Heart left ventricle (tissue), 16 donors: ENCODE measurements around the gene HNRNPL. TPM values are rescaled to one million over a fixed set of nuclear protein-coding genes. Genes with fewer than 3 reads are reported as not detected.
A peak's percentile ranks its signal among the peaks of the same experiment; 100 is the strongest.
"Not testable (repeated sequence)": the region's sequence is repeated elsewhere in the genome, so short reads cannot be mapped to it uniquely, and the experiment has no call there.

Experiments
- ATAC-seq, 4 donors: fragments of 200-7000 bp; cut with Tn5 transposase; one replicate each; pipeline ENCODE4 v1.9.1; 2020 to 2022; ENCODE audit warnings: moderate library complexity in 4 of 4, mild to moderate bottlenecking in 3 of 4, moderate number of reproducible peaks in 1 of 4
- DNase-seq, 5 donors: peaks; one replicate each; pipeline ENCODE4 v3.0.0-alpha.2; 2020
- H3K27ac ChIP-seq, 12 donors: fragments of 200-600 bp; sonication (generic) in 4 of 12; one replicate each; pipeline versions ENCODE4 v1.5.0 to v1.8.0; 2016 to 2022; ENCODE audit warnings: mild to moderate bottlenecking in 2 of 12
- H3K27me3 ChIP-seq, 9 donors: fragments of 200-600 bp; sonication (generic) in 2 of 9; one replicate each; pipeline versions ENCODE4 v1.5.1 to v1.8.0; 2016 to 2022; ENCODE audit warnings: mild to moderate bottlenecking in 3 of 9
- H3K36me3 ChIP-seq, 9 donors: fragments of 200-600 bp; sonication (generic) in 2 of 9; one replicate each; pipeline versions ENCODE4 v1.5.0 to v1.8.0; 2018 to 2022; ENCODE audit warnings: mild to moderate bottlenecking in 2 of 9
- H3K4me1 ChIP-seq, 12 donors: fragments of 200-600 bp; sonication (generic) in 4 of 12; one replicate each; pipeline versions ENCODE4 v1.5.0 to v1.8.0; 2016 to 2022; ENCODE audit warnings: mild to moderate bottlenecking in 3 of 12
- H3K4me3 ChIP-seq, 12 donors: fragments of 200-600 bp; sonication (generic) in 4 of 12; one replicate each; pipeline versions ENCODE4 v1.5.0 to v1.8.0; 2017 to 2022; ENCODE audit warnings: mild to moderate bottlenecking in 9 of 12, moderate library complexity in 4 of 12
- H3K9me3 ChIP-seq, 12 donors: fragments of 200-600 bp; sonication (generic) in 4 of 12; one replicate each; pipeline versions ENCODE4 v1.5.0 to v1.8.0; 2016 to 2022; ENCODE audit warnings: mild to moderate bottlenecking in 1 of 12
- CTCF ChIP-seq, 12 donors: fragments of 200-600 bp; sonication (generic) in 4 of 12; IDR thresholded peaks; one replicate each; pipeline versions ENCODE4 v1.5.0 to v1.8.0; 2018 to 2022; ENCODE audit warnings: antibody characterized with exemption in 12 of 12, mild to moderate bottlenecking in 5 of 12
- POLR2A ChIP-seq, 2 donors: fragments of 450-650 bp; IDR thresholded peaks; one replicate each; pipeline ENCODE4 v1.6.1; 2017; ENCODE audit warnings: antibody characterized with exemption in 2 of 2, mild to moderate bottlenecking in 2 of 2, moderate library complexity in 2 of 2
- WGBS, 4 donors: extraction: QIAGEN DNeasy Blood & Tissue Kit in 2 of 4; methylation state at CpG; one replicate each; pipeline versions ENCODE4 v1.1.5 to v1.1.7; 2013 to 2018; 5-methylcytosine and 5-hydroxymethylcytosine counted together
- intact Hi-C, 10 donors: fragments of 100-400 bp; cut with DNase I; formaldehyde crosslinking; loops; one replicate each; pipeline versions ENCODE4 v1.11.1 to v1.14.2; 2022
- polyA plus RNA-seq, 2 donors: library from polyadenylated mRNA; stranded (reverse); fragments of 200-250 nt; gene quantifications; one replicate each; pipeline ENCODE4 v1.2.3, GENCODE V29; 2013
- total RNA-seq, 9 donors: library from RNA; depleted of rRNA in 2 of 9; stranded (reverse); fragments of >200 nt in 2 of 9; fragmentation: NEBNext Ultra II Directional in 3 of 9; extraction: Animal tissue kit (Norgen Biotek cat#: 25700) in 3 of 9; gene quantifications; one replicate each; pipeline versions ENCODE4 v1.1.0 to v1.2.4, GENCODE V29; 2016 to 2023
- donor health status: ischemic (EF 13 %, LVEDD 7.1; RV severe dilation, severe dysfunction).
- donor health status: healthy with polysubstance abuse.
- donor health status: DM: no; HTN: yes; CAD: no.
- donor health status: DM: no; HTN: no; CAD: no.
- donor health status: ischemic (EF 25% LVEDD 6.9; RV normal size, moderate dysfunction).
- donor health status: ischemic (EF 25% LVEDD 5.7; RV mildly dilated, moderate dysfunction).
- donor health status: healthy.
- donor health status: DM: yes; HTN: yes; CAD: no.
- donor health status: ischemic (EF 35%, LVEDD 5.7; RV mildly dilated, moderate dysfunction).
- donor health status: nonischemic (EF 11% LVEDD 7.7; RV severe dilation, severe dysfunction).
- donor health status: DM: yes; HTN: yes; CAD: no.
- donor health status: PGD.
- donor health status: ischemic (EF 29% LVEDD 5.4; RV normal size, mild dysfunction).
- donor health status: nonischemic (EF 23%, LVEDD 6.1; RV moderate dilation, normal function).

The HNRNPL gene
- total and polyA plus RNA-seq, 11 donors: 93.6 to 256 (median 149) TPM

DNA sequence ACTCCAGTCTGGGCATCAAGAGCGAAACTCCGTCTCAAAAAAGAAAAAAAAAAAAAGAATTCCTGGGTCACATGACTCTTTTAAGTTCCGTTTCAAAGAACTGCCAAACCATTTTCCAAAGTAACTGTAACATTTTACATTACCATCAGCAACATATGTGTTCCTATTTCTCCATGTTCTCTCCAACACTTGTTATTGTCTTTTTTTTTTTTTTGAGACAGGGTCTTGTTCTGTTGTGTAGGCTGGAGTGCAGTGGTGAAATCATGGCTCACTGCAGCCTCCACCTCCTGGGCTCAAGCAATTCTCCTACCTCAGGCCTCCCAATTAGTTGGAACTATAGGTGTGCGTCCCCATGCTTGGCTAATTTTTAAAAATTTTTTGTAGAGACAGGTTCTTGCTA is 54.2 kb downstream of the HNRNPL start:
- Histone ChIP-seq H3K4me1 (peaks cover 0 to 5% (median 0%) of the 10 kb centered on the region in 12 donors), H3K4me3 (no peak overlapping the region), H3K9me3 (no peaks in the 10 kb centered on the region), H3K27me3 (no peaks in the 10 kb centered on the region), H3K36me3 (no peaks in the 10 kb centered on the region), H3K27ac (no peak overlapping the region)
- ATAC-seq (no peak), DNase-seq (no peak)
- 91 to 96% (median 93%) methylated on average over 4 of the region's 4 CpGs for WGBS, 4 donors
- TF ChIP-seq POLR2A (IDR thresholded peaks at IDR 0.05) (no peak), CTCF (IDR thresholded peaks at IDR 0.05) (no peak)
- intact Hi-C loops: no loop called here

DNA sequence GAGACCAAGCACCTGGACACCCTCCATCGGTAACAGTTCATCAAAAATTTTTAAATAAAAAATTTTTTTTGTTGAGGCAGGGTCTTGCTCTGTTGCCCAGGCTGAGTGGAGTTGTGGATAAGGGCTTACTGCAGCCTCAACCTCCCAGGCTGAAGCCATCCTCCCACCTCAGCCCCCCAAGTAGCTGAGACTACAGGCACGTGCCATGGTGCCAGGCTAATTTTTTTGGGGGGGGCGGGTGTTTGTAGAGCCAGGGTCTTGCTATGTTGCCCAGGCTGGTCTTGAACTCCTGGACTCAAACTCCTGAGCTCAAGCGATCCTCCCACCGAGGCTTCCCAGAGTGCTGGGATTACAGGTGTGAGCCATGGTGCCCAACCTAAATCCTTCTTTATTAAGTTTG is 56.1 kb downstream of the HNRNPL start:
- H3K9me3 ChIP-seq: no peaks in the 10 kb centered on the region
- no peak for DNase-seq
- peaks cover 0 to 5% (median 0%) of the 10 kb centered on the region in 12 donors for H3K4me1 ChIP-seq
- TF ChIP-seq POLR2A (IDR thresholded peaks at IDR 0.05) (no peak), CTCF (IDR thresholded peaks at IDR 0.05) (no peak)
- no peak for ATAC-seq
- H3K36me3 ChIP-seq: no peaks in the 10 kb centered on the region
- no peak overlapping the region for H3K27ac ChIP-seq
- WGBS, 4 donors: 94 to 98% (median 97%) methylated on average over 5 of the region's 5 CpGs
- no peak overlapping the region for H3K4me3 ChIP-seq
- H3K27me3 ChIP-seq: no peaks in the 10 kb centered on the region
- intact Hi-C loops: no loop called here

DNA sequence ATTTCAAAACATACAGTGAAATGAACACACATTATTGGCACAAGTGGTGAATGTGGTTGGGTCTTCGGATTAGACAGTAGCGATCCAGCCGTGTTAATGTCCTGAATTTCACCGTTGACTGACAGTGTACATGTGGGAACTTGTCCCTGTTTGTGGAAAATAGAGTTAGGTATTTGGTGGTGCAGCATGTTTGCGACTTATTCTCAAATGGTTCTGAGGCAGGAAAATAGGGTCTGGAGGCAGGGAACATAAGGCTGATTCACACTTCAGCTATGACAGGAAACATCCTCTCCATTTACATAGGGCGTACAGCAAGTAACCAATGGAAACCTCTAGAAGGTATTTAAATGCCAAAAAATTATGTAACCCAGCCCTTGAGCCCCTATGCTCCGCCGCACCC is 56.6 kb downstream of the HNRNPL start:
- no peaks in the 10 kb centered on the region for H3K36me3 ChIP-seq
- WGBS, 4 donors: 72 to 80% (median 77%) methylated on average over 8 of the region's 8 CpGs
- H3K27ac ChIP-seq: peak overlapping the region in 2 of 12 donors; percentile 34 to 43
- ATAC-seq (no peak), DNase-seq (no peak)
- intact Hi-C loops: no loop called here
- H3K27me3 ChIP-seq: no peaks in the 10 kb centered on the region
- H3K4me3 ChIP-seq: peak overlapping the region in 2 of 12 donors; percentile 32 to 39
- no peak for TF ChIP-seq CTCF (IDR thresholded peaks at IDR 0.05)
- TF ChIP-seq POLR2A (IDR thresholded peaks at IDR 0.05): no peak
- no peaks in the 10 kb centered on the region for H3K9me3 ChIP-seq
- H3K4me1 ChIP-seq: peaks cover 0 to 5% (median 0%) of the 10 kb centered on the region in 12 donors

- TF ChIP-seq CTCF (IDR thresholded peaks at IDR 0.05) (peak in 10 of 12 donors; percentile 6 to 52 (median 33)), POLR2A (IDR thresholded peaks at IDR 0.05) (no peak)
- 21 to 37% (median 26%) methylated on average over 31 to 66 of the region's 71 CpGs for WGBS, 4 donors
- peaks cover 0 to 5% (median 0%) of the 10 kb centered on the region in 12 donors for H3K4me1 ChIP-seq
- no peaks in the 10 kb centered on the region for H3K36me3 ChIP-seq
- H3K9me3 ChIP-seq: no peaks in the 10 kb centered on the region
- H3K27ac ChIP-seq: peak overlapping the region in 3 of 12 donors; percentile 34 to 51 (median 43)
- H3K27me3 ChIP-seq: no peaks in the 10 kb centered on the region
- DNase-seq (peak in 4 of 5 donors; percentile 48 to 82 (median 60)), ATAC-seq (peak; percentile 18 to 63 (median 35))
- H3K4me3 ChIP-seq: peak overlapping the region in 10 of 12 donors; percentile 25 to 50 (median 39)
- intact Hi-C loops: no loop called here
Observed at GRCh38 chr19:38792250-38793111, 57.3 kb downstream of the HNRNPL start.

GRCh38 chr19:38791451-38792064 is 58.2 kb downstream of the HNRNPL start:
- peak; percentile 81 to 94 (median 89) for ATAC-seq
- DNase-seq, H3K4me1 ChIP-seq, H3K9me3 ChIP-seq, H3K36me3 ChIP-seq, intact Hi-C loops, H3K27me3 ChIP-seq, H3K27ac ChIP-seq: not testable (repeated sequence)
- no CpG with 5 or more reads among the region's 40 CpGs for WGBS, 4 donors
- peak overlapping the region in 7 of 12 donors; percentile 21 to 43 (median 39) for H3K4me3 ChIP-seq

DNA sequence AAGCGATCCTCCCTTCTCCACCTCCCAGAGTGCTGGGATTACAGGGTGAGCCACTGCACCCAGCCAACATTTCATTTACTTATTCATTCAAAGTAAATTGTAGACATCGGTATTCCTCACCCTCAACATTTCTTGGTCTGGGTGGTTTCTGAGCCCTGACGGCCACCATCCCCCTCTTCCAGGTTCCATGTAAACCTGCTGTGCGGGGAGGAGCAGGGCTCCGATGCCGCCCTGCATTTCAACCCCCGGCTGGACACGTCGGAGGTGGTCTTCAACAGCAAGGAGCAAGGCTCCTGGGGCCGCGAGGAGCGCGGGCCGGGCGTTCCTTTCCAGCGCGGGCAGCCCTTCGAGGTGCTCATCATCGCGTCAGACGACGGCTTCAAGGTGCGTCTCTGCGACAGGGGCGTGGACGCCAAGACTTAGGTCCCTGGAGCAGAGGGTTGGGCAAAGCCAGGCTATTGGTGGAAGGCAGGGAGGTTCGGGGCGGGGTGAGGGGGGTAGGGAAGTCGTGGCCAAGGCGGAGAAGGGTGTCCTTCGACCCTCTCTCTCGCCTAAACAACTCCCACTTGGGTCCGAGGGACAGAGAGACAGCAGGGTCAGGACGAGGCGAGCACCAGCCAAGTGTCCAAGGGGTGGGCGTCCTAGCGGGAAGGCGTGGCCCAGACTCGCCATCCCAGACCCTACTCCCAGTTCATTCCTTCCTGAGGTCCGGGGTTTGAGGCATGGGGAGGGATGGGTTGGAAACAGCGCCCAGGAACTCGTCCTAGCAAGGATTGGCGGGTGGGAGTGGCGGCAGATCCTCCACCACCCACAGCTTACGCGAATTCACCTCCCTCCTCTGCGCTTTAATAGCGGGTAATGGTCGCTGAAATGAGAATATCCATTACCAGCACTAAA is 59.0 kb downstream of the HNRNPL start:
- H3K36me3 ChIP-seq, H3K27ac ChIP-seq, H3K9me3 ChIP-seq, H3K4me1 ChIP-seq, intact Hi-C loops, DNase-seq, H3K27me3 ChIP-seq: not testable (repeated sequence)
- 60 to 82% (median 68%) methylated on average over 8 to 18 of the region's 49 CpGs for WGBS, 4 donors
- H3K4me3 ChIP-seq: peak overlapping the region in 7 of 12 donors; percentile 21 to 43 (median 39)
- ATAC-seq: peak in 3 of 4 donors; percentile 2 to 12 (median 11)
